DMS153 treated with DMSO at 0.1 percent for 48 hours (cell line): Measurements from ENCODE around the gene SERTAD2.

Source experiments
- DNase-seq: peaks from one replicate; lab custom pipeline; 2025; ENCODE audit not compliant: unreplicated experiment; lab: John Stamatoyannopoulos, UW

The SERTAD2 gene

GRCh38 chr2:64675860-64676259 is 22.1 kb upstream of the SERTAD2 start:
- no peak for DNase-seq

GRCh38 chr2:64672708-64673107 is 19.0 kb upstream of the SERTAD2 start:
- DNase-seq = no peak

GRCh38 chr2:64670047-64670446 is 16.3 kb upstream of the SERTAD2 start:
- DNase-seq = no peak

GRCh38 chr2:64669288-64669687 is 15.6 kb upstream of the SERTAD2 start:
- no peak for DNase-seq

GRCh38 chr2:64668542-64668941 is 14.8 kb upstream of the SERTAD2 start:
- no peak for DNase-seq

- no peak for DNase-seq
Observed at GRCh38 chr2:64667535-64667934, 13.8 kb upstream of the SERTAD2 start.

GRCh38 chr2:64666810-64667438 is 13.2 kb upstream of the SERTAD2 start:
- no peak for DNase-seq

GRCh38 chr2:64665709-64666108 is 12.0 kb upstream of the SERTAD2 start:
- DNase-seq = no peak

GRCh38 chr2:64663402-64663801 is 9.7 kb upstream of the SERTAD2 start:
- DNase-seq = no peak

- no peak for DNase-seq
Observed at GRCh38 chr2:64661741-64662169, 8.0 kb upstream of the SERTAD2 start.

GRCh38 chr2:64659252-64659651 is 5.5 kb upstream of the SERTAD2 start:
- DNase-seq = no peak

- no peak for DNase-seq
Observed at GRCh38 chr2:64658269-64658668, 4.6 kb upstream of the SERTAD2 start.

GRCh38 chr2:64657411-64657810 is 3.7 kb upstream of the SERTAD2 start:
- no peak for DNase-seq

GRCh38 chr2:64656379-64656778 is 2.7 kb upstream of the SERTAD2 start:
- DNase-seq = no peak

GRCh38 chr2:64655873-64656272 is 2.2 kb upstream of the SERTAD2 start:
- DNase-seq = no peak

GRCh38 chr2:64655018-64655664 is 1.4 kb upstream of the SERTAD2 start:
- no peak for DNase-seq

- DNase-seq = no peak
Observed at GRCh38 chr2:64654063-64654811, 524 bp upstream of the SERTAD2 start.

GRCh38 chr2:64652231-64653108 is 1.2 kb downstream of the SERTAD2 start:
- no peak for DNase-seq

GRCh38 chr2:64651590-64651989 is 2.1 kb downstream of the SERTAD2 start:
- no peak for DNase-seq

- no peak for DNase-seq
Observed at GRCh38 chr2:64650722-64651338, 2.9 kb downstream of the SERTAD2 start.

GRCh38 chr2:64650296-64650695 is 3.4 kb downstream of the SERTAD2 start:
- no peak for DNase-seq
